Right renal pelvis (tissue), 4 donors: ENCODE data around the gene ARFIP1. TPM values are rescaled to one million over a fixed set of nuclear protein-coding genes. Genes with fewer than 3 reads are reported as not detected.

Experiments
- DNase-seq, 4 donors: peaks; one replicate each; pipeline ENCODE4 v3.0.0-alpha.2; 2013; ENCODE audit warnings: low read depth in 4 of 4, low spot score in 3 of 4, missing footprints in 1 of 4
- polyA plus RNA-seq, 4 donors: library from polyadenylated mRNA; unstranded; fragments of 120-200 nt; gene quantifications; one replicate each; pipeline ENCODE4 v1.2.1, GENCODE V29; 2013; ENCODE audit not compliant: insufficient read length in 4 of 4

ARFIP1 gene
- polyA plus RNA-seq, 4 donors: 45.5 to 54.6 (median 49.5) TPM

GRCh38 chr4:152957437-152958171 is 177.8 kb downstream of the ARFIP1 start:
- no peak for DNase-seq

- DNase-seq: no peak
These were observed 179.3 kb downstream of the ARFIP1 start for GRCh38 chr4:152959080-152959479.

- no peak for DNase-seq
These were observed 180.3 kb downstream of the ARFIP1 start for GRCh38 chr4:152960082-152960481.

GRCh38 chr4:152961014-152961772 is 181.4 kb downstream of the ARFIP1 start:
- no peak for DNase-seq

- DNase-seq: no peak
These were observed 182.0 kb downstream of the ARFIP1 start for GRCh38 chr4:152961773-152962115.

Other genes with a start within 250 kb of the ARFIP1 start
- 10 to 100 TPM; 22.7 to 33.9 (median 32.4) TPM for gene FBXW7, start 243.9 kb upstream of the ARFIP1 start, polyA plus RNA-seq
- 1 to 10 TPM in 3 of 4 donors, under 1 TPM in 1; 0.28 to 2.9 (median 1.5) TPM for gene TMEM154, start 100.0 kb upstream of the ARFIP1 start, polyA plus RNA-seq
- 1 to 10 TPM; 1.6 to 2.4 (median 2.0) TPM for gene TIGD4, start 224 bp upstream of the ARFIP1 start, polyA plus RNA-seq
- gene FHDC1, start 156.4 kb downstream of the ARFIP1 start, polyA plus RNA-seq: 1 to 10 TPM; 4.4 to 5.3 (median 5.0) TPM